B cell (primary cell): ENCODE measurements around the gene PCDHGB4. TPM values are rescaled to one million over a fixed set of nuclear protein-coding genes. Genes with fewer than 3 reads are reported as not detected.
A peak's percentile ranks its signal among the peaks of the same experiment; 100 is the strongest.

Experiments
- ATAC-seq: fragments of 200-7000 bp; cut with Tn5 transposase; one replicate; pipeline ENCODE4 v1.10.0; 2021; ENCODE audit warnings: low read depth, mild to moderate bottlenecking, moderate number of reproducible peaks, moderate library complexity
- CTCF ChIA-PET: fragments of 350-600 bp; sonication (Branson Sonifier 250); formaldehyde crosslinking; loops from one replicate; lab custom pipeline; 2021; ENCODE audit warnings: antibody characterized with exemption, inconsistent platforms; lab: Charles Lee
- POLR2A ChIA-PET: fragments of 350-600 bp; sonication (Branson Sonifier 250); formaldehyde crosslinking; loops from one replicate; lab custom pipeline; 2021; ENCODE audit warnings: antibody characterized with exemption; lab: Charles Lee
- DNase-seq: peaks from one replicate; pipeline ENCODE4 v3.0.0; 2013
- H2AFZ ChIP-seq: 2 replicates; pipeline ENCODE4 v1.6.1; 2012; ENCODE audit warnings: mild to moderate bottlenecking, low read depth, low read length; ENCODE audit not compliant: insufficient read depth, poor library complexity, severe bottlenecking
- H3K27ac ChIP-seq, 2 donors: 1 replicate in 1 of 2; 2 replicates in 1 of 2; pipeline ENCODE4 v1.5.1; 2012 to 2013; ENCODE audit warnings: low read length in 2 of 2, mild to moderate bottlenecking in 2 of 2, moderate library complexity in 1 of 2
- H3K27me3 ChIP-seq, 4 experiments: fragments of 200-600 bp in 1 of 4; sonication (generic) in 1 of 4; replicated peaks in 1 of 4; 1 replicate in 2 of 4; 2 replicates in 2 of 4; pipeline versions ENCODE4 v1.6.1 to v1.7.0; 2013 to 2016; ENCODE audit warnings: low read length in 3 of 4, mild to moderate bottlenecking in 2 of 4, mixed read lengths in 1 of 4, moderate library complexity in 1 of 4; ENCODE audit not compliant: insufficient read depth in 4 of 4, control insufficient read depth in 3 of 4; ENCODE audit errors: control extremely low read depth in 1 of 4
- H3K36me3 ChIP-seq, 2 experiments: replicated peaks in 1 of 2; 1 replicate in 1 of 2; 2 replicates in 1 of 2; pipeline versions ENCODE4 v1.6.1 to v1.7.1; 2013; ENCODE audit warnings: low read length in 1 of 2; ENCODE audit not compliant: insufficient read depth in 2 of 2, control insufficient read depth in 1 of 2; ENCODE audit errors: control extremely low read depth in 1 of 2, extremely low read depth in 1 of 2
- H3K4me1 ChIP-seq, 2 donors: fragments of 200-600 bp in 1 of 2; sonication (generic) in 1 of 2; 1 replicate in 1 of 2; 2 replicates in 1 of 2; pipeline versions ENCODE4 v1.5.1 to v1.6.1; 2013 to 2017; ENCODE audit warnings: low read length in 2 of 2; ENCODE audit not compliant: control insufficient read depth in 2 of 2, insufficient read depth in 2 of 2
- H3K4me2 ChIP-seq: replicated peaks from 2 replicates; pipeline ENCODE3; 2012; ENCODE audit warnings: mild to moderate bottlenecking, low read depth, low read length; ENCODE audit not compliant: poor library complexity, severe bottlenecking
- H3K4me3 ChIP-seq, 5 experiments: fragments of 200-600 bp in 1 of 5; sonication (generic) in 1 of 5; 1 replicate in 3 of 5; 2 replicates in 2 of 5; pipeline versions ENCODE4 v1.5.1 to v1.7.0; 2011 to 2016; ENCODE audit warnings: low read length in 4 of 5, mild to moderate bottlenecking in 4 of 5, low read depth in 2 of 5, control low read depth in 1 of 5, moderate library complexity in 1 of 5; ENCODE audit not compliant: insufficient read depth in 1 of 5; ENCODE audit errors: control extremely low read depth in 1 of 5, extremely low read depth in 1 of 5
- H3K79me2 ChIP-seq: fragments of 200-600 bp; sonication (generic); one replicate; pipeline ENCODE4 v1.6.0; 2016; ENCODE audit warnings: low read length; ENCODE audit not compliant: control insufficient read depth, insufficient read depth
- H3K9ac ChIP-seq: fragments of 200-600 bp; sonication (generic); 2 replicates; pipeline ENCODE4 v1.6.1; 2017; ENCODE audit warnings: mild to moderate bottlenecking, low read length, moderate library complexity
- H3K9me3 ChIP-seq, 3 donors: one replicate each; pipeline versions ENCODE4 v1.6.1 to v1.7.1; 2013; ENCODE audit warnings: low read length in 2 of 3; ENCODE audit not compliant: control insufficient read depth in 2 of 3, insufficient read depth in 1 of 3; ENCODE audit errors: control extremely low read depth in 1 of 3
- H4K20me1 ChIP-seq: 2 replicates; pipeline ENCODE4 v1.6.0; 2012; ENCODE audit warnings: mild to moderate bottlenecking, low read length; ENCODE audit not compliant: insufficient read depth, control insufficient read depth, poor library complexity, severe bottlenecking
- H3K27ac Mint-ChIP-seq: one replicate; pipeline ENCODE4 v1.8.0; 2021; ENCODE audit warnings: mixed read lengths
- H3K27me3 Mint-ChIP-seq: one replicate; pipeline ENCODE4 v1.8.0; 2021; ENCODE audit warnings: mixed read lengths
- H3K4me1 Mint-ChIP-seq: one replicate; pipeline ENCODE4 v1.8.0; 2021; ENCODE audit warnings: mixed read lengths
- H3K4me3 Mint-ChIP-seq: one replicate; pipeline ENCODE4 v1.8.0; 2021; ENCODE audit warnings: mixed read lengths
- H3K9me3 Mint-ChIP-seq: one replicate; pipeline ENCODE4 v1.8.0; 2022; ENCODE audit warnings: mixed read lengths; ENCODE audit not compliant: insufficient read depth
- EZH2 ChIP-seq: IDR thresholded peaks from 2 replicates; pipeline ENCODE4 v1.6.1; 2012; ENCODE audit warnings: borderline replicate concordance, low read depth, mild to moderate bottlenecking, moderate library complexity, low read length; ENCODE audit not compliant: insufficient read depth, poor library complexity, severe bottlenecking
- WGBS: methylation state at CpG from one replicate; pipeline ENCODE4 v1.1.5; 2013; ENCODE audit warnings: missing lambda C conversion rate; ENCODE audit not compliant: insufficient coverage; 5-methylcytosine and 5-hydroxymethylcytosine counted together
- intact Hi-C: fragments of 100-400 bp; cut with micrococcal nuclease; formaldehyde crosslinking; loops from one replicate; pipeline ENCODE4 v1.10.0; 2022
- polyA plus RNA-seq: library from polyadenylated mRNA; depleted of rRNA; stranded (reverse); fragments of >200 nt; gene quantifications from 2 replicates; pipeline ENCODE4 v1.2.3, GENCODE V29; 2012
- total RNA-seq, 2 donors: library from RNA; stranded (reverse); fragments of 120-200 nt in 1 of 2; gene quantifications; 1 replicate in 1 of 2; 2 replicates in 1 of 2; pipeline versions ENCODE4 v1.2.3 to v1.2.4, GENCODE V29; 2013 to 2022
- TF ChIP-seq, protein P1 (sequence below): fragments of 200-600 bp; IDR thresholded peaks from one replicate; pipeline ENCODE4 v1.8.0; 2022; ENCODE audit warnings: antibody characterized with exemption, mild to moderate bottlenecking

Gene PCDHGB4
- total and polyA plus RNA-seq, 2 donors (not counting 1 experiment from before 2014, with no cell fraction given) = 0.39 to 1.6 TPM

- H3K4me1 ChIP-seq = peaks cover 10 to 14% of the 10 kb centered on the region in 2 donors
- ATAC-seq (no peak), DNase-seq (no peak)
- Mint-ChIP-seq H3K9me3 (peaks cover 11% of the 10 kb centered on the region), H3K4me1 (peaks cover 19% of the 10 kb centered on the region), H3K4me3 (no peak overlapping the region), H3K27me3 (peaks cover 62% of the 10 kb centered on the region), H3K27ac (peak overlapping the region; percentile 43)
- H3K4me3 ChIP-seq = no peak overlapping the region
- no peak overlapping the region for H2AFZ ChIP-seq
- H3K27ac ChIP-seq = no peak overlapping the region
- WGBS = 54% methylated on average over 74 of the region's 74 CpGs
- no peaks in the 10 kb centered on the region for H3K79me2 ChIP-seq
- no peak overlapping the region for H3K4me2 ChIP-seq
- no peaks in the 10 kb centered on the region for H4K20me1 ChIP-seq
- H3K9ac ChIP-seq = no peak overlapping the region
- ChIA-PET CTCF (interaction anchor here (2.5 to 3.4 kb wide), 5 partner anchors 12 to 145 kb away, joined by 14 to 30 read pairs (median 21); partner anchors contain the start of genes PCDHGA12 and PCDHGB3), POLR2A (no interaction called here)
- H3K9me3 ChIP-seq = peaks cover 2 to 66% (median 54%) of the 10 kb centered on the region in 3 donors
- TF ChIP-seq, protein P1, sequence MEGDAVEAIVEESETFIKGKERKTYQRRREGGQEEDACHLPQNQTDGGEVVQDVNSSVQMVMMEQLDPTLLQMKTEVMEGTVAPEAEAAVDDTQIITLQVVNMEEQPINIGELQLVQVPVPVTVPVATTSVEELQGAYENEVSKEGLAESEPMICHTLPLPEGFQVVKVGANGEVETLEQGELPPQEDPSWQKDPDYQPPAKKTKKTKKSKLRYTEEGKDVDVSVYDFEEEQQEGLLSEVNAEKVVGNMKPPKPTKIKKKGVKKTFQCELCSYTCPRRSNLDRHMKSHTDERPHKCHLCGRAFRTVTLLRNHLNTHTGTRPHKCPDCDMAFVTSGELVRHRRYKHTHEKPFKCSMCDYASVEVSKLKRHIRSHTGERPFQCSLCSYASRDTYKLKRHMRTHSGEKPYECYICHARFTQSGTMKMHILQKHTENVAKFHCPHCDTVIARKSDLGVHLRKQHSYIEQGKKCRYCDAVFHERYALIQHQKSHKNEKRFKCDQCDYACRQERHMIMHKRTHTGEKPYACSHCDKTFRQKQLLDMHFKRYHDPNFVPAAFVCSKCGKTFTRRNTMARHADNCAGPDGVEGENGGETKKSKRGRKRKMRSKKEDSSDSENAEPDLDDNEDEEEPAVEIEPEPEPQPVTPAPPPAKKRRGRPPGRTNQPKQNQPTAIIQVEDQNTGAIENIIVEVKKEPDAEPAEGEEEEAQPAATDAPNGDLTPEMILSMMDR = no peak
- no peak for TF ChIP-seq EZH2
- peaks cover 2 to 73% (median 61%) of the 10 kb centered on the region in 4 experiments for H3K27me3 ChIP-seq
- H3K36me3 ChIP-seq = no peaks in the 10 kb centered on the region
- intact Hi-C loops = loop anchor here (10.0 kb wide), 1 partner anchor 94 kb away; the partner anchor contains the start of gene TAF7
Observed at GRCh38 chr5:141419074-141419880, 31.8 kb downstream of the PCDHGB4 start.
